ENCODE results near the gene ABCF2.

The ABCF2 gene

GRCh38 chr7:151232091-151232916 is 5.3 kb upstream of the ABCF2 start, which contains the start of gene CHPF2:
Gene CHPF2 (plus strand): TSS chr7:151232483. CDS start chr7:151234012, 1,529 bp downstream.
- Histone ChIP-seq H3K4me1 (ENCODE audit: control insufficient read depth, insufficient read depth, low read length, unreplicated experiment) (peaks cover 28% of the 10 kb centered on the region), H3K4me3 (ENCODE audit: low read depth, low read length) (peak within 1 kb of the TSS; percentile 83), H3K27me3 (ENCODE audit: insufficient read depth, low read length) (no peaks in the 10 kb centered on the region), H3K79me2 (ENCODE audit: control insufficient read depth, insufficient read depth, low read length, unreplicated experiment) (peaks cover 50% of the 10 kb centered on the region), H3K27ac (ENCODE audit: low read depth, low read length) (peak within 1 kb of the TSS; percentile 72), H3K36me3 (ENCODE audit: insufficient read depth, low read length) (peaks cover 7% of the 10 kb centered on the region; the same call in 1 of the 2 replicates), H2AFZ (ENCODE audit: low read length, unreplicated experiment) (peak within 1 kb of the TSS; percentile 34)

DNA sequence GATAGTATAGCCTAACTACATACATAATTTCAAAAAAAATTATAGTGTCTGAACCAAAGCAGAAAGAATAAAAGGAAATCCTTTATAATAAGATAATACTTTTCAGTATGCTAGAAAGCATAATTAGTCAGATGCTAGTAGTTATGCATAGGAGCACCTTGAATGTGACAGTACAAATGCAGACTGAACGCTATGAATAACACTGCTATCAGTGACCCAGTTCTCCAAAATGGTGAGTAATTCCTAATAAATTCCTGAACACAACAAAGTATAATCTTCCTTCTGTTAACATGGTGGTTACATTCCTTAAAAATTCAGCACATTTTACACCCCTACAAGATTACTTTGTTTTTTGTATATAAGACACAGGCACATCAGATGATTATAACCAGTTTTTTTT is 4.1 kb upstream of the ABCF2 start:
- H3K27me3 ChIP-seq (ENCODE audit: insufficient read depth, low read length), result no peaks in the 10 kb centered on the region
- peaks cover 3% of the 10 kb centered on the region; the same call in 1 of the 2 replicates for H3K36me3 ChIP-seq (ENCODE audit: insufficient read depth, low read length)
- peaks cover 45% of the 10 kb centered on the region for H3K79me2 ChIP-seq (ENCODE audit: control insufficient read depth, insufficient read depth, low read length, unreplicated experiment)
- peak overlapping the region; percentile 83; the same call in 1 of the 2 replicates for H3K4me3 ChIP-seq (ENCODE audit: low read depth, low read length)
- H3K27ac ChIP-seq (ENCODE audit: low read depth, low read length), result no peak overlapping the region
- H2AFZ ChIP-seq (ENCODE audit: low read length, unreplicated experiment), result peak overlapping the region; percentile 34
- peaks cover 30% of the 10 kb centered on the region for H3K4me1 ChIP-seq (ENCODE audit: control insufficient read depth, insufficient read depth, low read length, unreplicated experiment)

DNA sequence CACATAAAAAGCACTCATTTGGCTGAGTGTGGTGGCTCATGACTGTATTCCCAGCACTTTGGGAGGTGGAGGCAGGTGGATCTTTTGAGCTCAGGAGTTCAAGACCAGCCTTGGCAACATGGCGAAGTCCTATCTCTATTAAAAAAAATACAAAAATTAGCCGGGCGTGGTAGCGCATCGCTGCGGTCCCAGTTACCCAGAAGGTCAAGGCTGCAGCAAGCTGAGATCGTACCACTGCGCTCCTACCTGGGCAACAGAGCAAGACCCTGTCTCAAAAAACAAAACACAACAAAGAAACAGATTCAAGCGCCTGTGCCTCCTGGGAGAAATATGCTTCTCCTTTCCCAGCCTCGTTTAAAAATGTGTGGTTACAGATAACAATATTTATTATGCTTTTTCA is 2.2 kb upstream of the ABCF2 start:
- Histone ChIP-seq H3K4me1 (ENCODE audit: control insufficient read depth, insufficient read depth, low read length, unreplicated experiment) (peaks cover 41% of the 10 kb centered on the region), H3K36me3 (ENCODE audit: insufficient read depth, low read length) (peaks cover 7% of the 10 kb centered on the region; the same call in 1 of the 2 replicates), H3K27me3 (ENCODE audit: insufficient read depth, low read length) (no peaks in the 10 kb centered on the region), H3K79me2 (ENCODE audit: control insufficient read depth, insufficient read depth, low read length, unreplicated experiment) (peaks cover 44% of the 10 kb centered on the region), H2AFZ (ENCODE audit: low read length, unreplicated experiment) (no peak overlapping the region), H3K4me3 (ENCODE audit: low read depth, low read length) (no peak overlapping the region), H3K27ac (ENCODE audit: low read depth, low read length) (no peak overlapping the region)

DNA sequence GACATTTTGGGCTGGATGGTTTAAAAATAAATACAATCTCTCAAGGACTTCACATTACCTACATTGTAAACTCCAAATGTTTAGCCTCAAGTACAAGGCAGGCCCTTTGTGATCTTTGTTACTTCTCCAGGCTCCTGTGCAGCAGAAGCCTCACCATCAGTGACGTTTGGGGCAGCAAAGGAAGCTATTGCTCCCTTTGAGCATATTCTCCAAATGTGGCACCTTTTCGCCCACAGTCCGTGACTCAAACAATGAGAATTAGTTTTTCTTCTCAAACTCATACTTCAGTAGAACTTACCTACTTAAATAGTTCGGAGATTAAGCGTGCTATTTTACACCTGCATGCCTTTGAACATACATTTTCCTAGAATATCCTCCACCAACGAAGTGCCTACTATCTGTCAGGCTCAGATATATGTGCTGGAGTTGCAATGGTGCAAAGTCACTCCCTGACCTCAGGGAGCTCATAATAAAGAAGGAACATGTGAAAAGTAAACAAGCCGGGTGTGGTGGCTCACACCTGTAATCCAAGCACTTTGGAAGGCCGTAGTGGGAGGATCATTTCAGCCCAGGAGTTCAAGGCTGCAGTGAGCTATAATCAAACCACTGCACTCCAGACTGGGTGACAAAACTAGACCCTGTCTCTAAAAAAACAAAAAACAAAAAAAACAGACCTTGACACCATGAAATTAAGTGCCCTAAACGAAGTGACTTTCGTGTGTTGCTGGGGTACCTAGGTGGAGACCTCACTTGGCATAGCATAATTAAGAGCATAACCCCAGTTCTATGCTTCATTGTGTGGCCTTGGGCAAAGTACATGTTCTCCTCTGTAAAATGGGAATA is 1.2 kb upstream of the ABCF2 start:
- peaks cover 32% of the 10 kb centered on the region for H3K4me1 ChIP-seq (ENCODE audit: control insufficient read depth, insufficient read depth, low read length, unreplicated experiment)
- peaks cover 34% of the 10 kb centered on the region for H3K79me2 ChIP-seq (ENCODE audit: control insufficient read depth, insufficient read depth, low read length, unreplicated experiment)
- H3K4me3 ChIP-seq (ENCODE audit: low read depth, low read length), result peak overlapping the region; percentile 91
- 0 out of 2 replicates have a peak overlapping the region, but pooled peaks have one; percentile 48 for H3K27ac ChIP-seq (ENCODE audit: low read depth, low read length)
- no peaks in the 10 kb centered on the region for H3K27me3 ChIP-seq (ENCODE audit: insufficient read depth, low read length)
- peaks cover 9% of the 10 kb centered on the region; the same call in 1 of the 2 replicates for H3K36me3 ChIP-seq (ENCODE audit: insufficient read depth, low read length)
- peak overlapping the region; percentile 79 for H2AFZ ChIP-seq (ENCODE audit: low read length, unreplicated experiment)

DNA sequence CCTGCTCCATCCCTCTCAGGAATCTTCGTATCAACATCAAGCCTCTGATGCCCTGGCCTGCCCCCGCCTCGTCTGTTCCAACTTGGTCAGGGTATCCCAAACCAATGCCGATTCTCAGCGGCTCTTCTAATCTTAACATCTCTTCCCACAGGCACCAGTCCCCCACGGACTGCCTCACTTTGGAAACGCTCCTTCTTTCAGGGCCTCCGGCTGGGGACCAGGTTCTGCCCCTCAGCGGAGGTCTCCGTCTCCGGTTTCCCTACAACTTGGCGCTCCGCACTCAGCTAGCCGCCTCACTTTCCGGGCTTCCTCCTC is 488 bp downstream of the ABCF2 start:
- H3K4me3 ChIP-seq (ENCODE audit: low read depth, low read length), result peak overlapping the region; percentile 91
- H3K27me3 ChIP-seq (ENCODE audit: insufficient read depth, low read length), result no peaks in the 10 kb centered on the region
- peaks cover 28% of the 10 kb centered on the region for H3K4me1 ChIP-seq (ENCODE audit: control insufficient read depth, insufficient read depth, low read length, unreplicated experiment)
- peaks cover 22% of the 10 kb centered on the region for H3K36me3 ChIP-seq (ENCODE audit: insufficient read depth, low read length)
- H2AFZ ChIP-seq (ENCODE audit: low read length, unreplicated experiment), result peak overlapping the region; percentile 81
- H3K79me2 ChIP-seq (ENCODE audit: control insufficient read depth, insufficient read depth, low read length, unreplicated experiment), result peaks cover 24% of the 10 kb centered on the region
- peak overlapping the region; percentile 41; the same call in 1 of the 2 replicates for H3K27ac ChIP-seq (ENCODE audit: low read depth, low read length)

GRCh38 chr7:151225948-151226510 is 976 bp downstream of the ABCF2 start:
- H2AFZ ChIP-seq (ENCODE audit: low read length, unreplicated experiment), result peak overlapping the region; percentile 81
- peaks cover 23% of the 10 kb centered on the region for H3K4me1 ChIP-seq (ENCODE audit: control insufficient read depth, insufficient read depth, low read length, unreplicated experiment)
- no peaks in the 10 kb centered on the region for H3K27me3 ChIP-seq (ENCODE audit: insufficient read depth, low read length)
- peak overlapping the region; percentile 41; the same call in 1 of the 2 replicates for H3K27ac ChIP-seq (ENCODE audit: low read depth, low read length)
- H3K79me2 ChIP-seq (ENCODE audit: control insufficient read depth, insufficient read depth, low read length, unreplicated experiment), result peaks cover 24% of the 10 kb centered on the region
- H3K4me3 ChIP-seq (ENCODE audit: low read depth, low read length), result peak overlapping the region; percentile 91
- H3K36me3 ChIP-seq (ENCODE audit: insufficient read depth, low read length), result peaks cover 22% of the 10 kb centered on the region

DNA sequence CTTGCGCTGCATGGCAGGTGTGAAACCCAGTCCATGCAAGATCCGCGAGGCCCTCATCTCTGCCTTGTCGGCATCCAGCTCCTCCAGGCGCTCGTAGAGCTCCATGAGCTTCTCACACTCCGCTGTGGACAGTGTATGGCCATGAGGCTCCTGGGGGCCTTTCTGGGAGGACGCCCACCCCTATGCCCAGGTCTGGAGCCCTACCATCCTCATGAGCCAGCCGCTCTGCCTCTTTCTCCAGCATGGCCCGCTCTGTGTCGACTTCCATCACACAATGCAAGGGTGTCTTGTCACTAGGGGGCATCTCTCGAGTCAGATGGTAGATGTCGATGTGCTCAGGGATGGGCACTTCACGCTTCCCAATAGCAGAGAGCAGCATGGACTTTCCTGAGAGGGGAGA is 3.3 kb downstream of the ABCF2 start:
- Histone ChIP-seq H2AFZ (ENCODE audit: low read length, unreplicated experiment) (no peak overlapping the region), H3K27ac (ENCODE audit: low read depth, low read length) (no peak overlapping the region), H3K79me2 (ENCODE audit: control insufficient read depth, insufficient read depth, low read length, unreplicated experiment) (peaks cover 24% of the 10 kb centered on the region), H3K27me3 (ENCODE audit: insufficient read depth, low read length) (no peaks in the 10 kb centered on the region), H3K4me1 (ENCODE audit: control insufficient read depth, insufficient read depth, low read length, unreplicated experiment) (peaks cover 22% of the 10 kb centered on the region), H3K4me3 (ENCODE audit: low read depth, low read length) (no peak overlapping the region), H3K36me3 (ENCODE audit: insufficient read depth, low read length) (peaks cover 31% of the 10 kb centered on the region)

DNA sequence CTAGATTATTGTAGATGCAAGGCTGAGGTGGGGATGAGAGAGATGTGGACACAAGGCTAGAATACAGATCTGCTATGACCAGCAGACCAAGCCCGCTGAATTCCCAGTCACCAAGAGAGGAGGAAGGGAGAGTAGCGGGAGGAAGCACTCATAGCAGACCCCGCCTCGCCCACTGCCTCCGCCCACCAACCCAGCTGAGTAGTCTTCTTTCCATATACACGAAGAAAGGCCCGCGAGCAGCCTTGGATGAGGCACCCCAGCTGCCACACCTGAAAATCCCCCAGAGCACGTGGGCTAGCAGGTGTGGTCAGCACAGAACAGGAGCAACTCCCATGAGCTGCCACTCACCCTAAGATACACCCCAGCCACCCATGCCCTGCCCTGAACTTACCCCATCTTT is 8.8 kb downstream of the ABCF2 start:
- no peak overlapping the region for H2AFZ ChIP-seq (ENCODE audit: low read length, unreplicated experiment)
- H3K4me1 ChIP-seq (ENCODE audit: control insufficient read depth, insufficient read depth, low read length, unreplicated experiment), result no peaks in the 10 kb centered on the region
- no peaks in the 10 kb centered on the region for H3K27me3 ChIP-seq (ENCODE audit: insufficient read depth, low read length)
- H3K79me2 ChIP-seq (ENCODE audit: control insufficient read depth, insufficient read depth, low read length, unreplicated experiment), result no peaks in the 10 kb centered on the region
- no peak overlapping the region for H3K4me3 ChIP-seq (ENCODE audit: low read depth, low read length)
- peaks cover 43% of the 10 kb centered on the region for H3K36me3 ChIP-seq (ENCODE audit: insufficient read depth, low read length)
- no peak overlapping the region for H3K27ac ChIP-seq (ENCODE audit: low read depth, low read length)

- H3K36me3 ChIP-seq (ENCODE audit: insufficient read depth, low read length), result peaks cover 29% of the 10 kb centered on the region; the same call in 1 of the 2 replicates
- no peaks in the 10 kb centered on the region for H3K4me1 ChIP-seq (ENCODE audit: control insufficient read depth, insufficient read depth, low read length, unreplicated experiment)
- H3K27ac ChIP-seq (ENCODE audit: low read depth, low read length), result no peak overlapping the region
- no peak overlapping the region for H3K4me3 ChIP-seq (ENCODE audit: low read depth, low read length)
- no peaks in the 10 kb centered on the region for H3K79me2 ChIP-seq (ENCODE audit: control insufficient read depth, insufficient read depth, low read length, unreplicated experiment)
- no peaks in the 10 kb centered on the region for H3K27me3 ChIP-seq (ENCODE audit: insufficient read depth, low read length)
- H2AFZ ChIP-seq (ENCODE audit: low read length, unreplicated experiment), result no peak overlapping the region
Measured at GRCh38 chr7:151215396-151215795, 11.6 kb downstream of the ABCF2 start.

DNA sequence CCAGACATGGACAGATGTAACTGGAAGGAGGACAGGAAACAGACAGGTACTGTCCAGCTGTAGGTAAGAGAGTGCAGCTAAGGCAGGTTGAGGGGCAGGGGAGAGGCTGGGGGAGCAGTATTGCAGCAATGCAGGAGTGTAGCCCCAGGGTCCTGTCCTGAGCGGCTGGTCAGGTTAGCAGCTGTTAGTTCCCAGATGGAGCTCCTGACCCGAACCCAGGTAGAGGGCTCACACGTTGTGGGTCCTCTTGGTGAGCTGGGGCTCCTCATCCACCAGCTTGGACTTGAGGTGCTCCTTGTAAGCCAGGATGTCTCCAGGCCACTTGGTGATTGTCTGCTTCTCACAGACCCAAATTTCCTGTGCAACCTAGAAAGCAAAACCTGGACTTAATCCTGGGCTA is 13.2 kb downstream of the ABCF2 start:
- Histone ChIP-seq H3K4me1 (ENCODE audit: control insufficient read depth, insufficient read depth, low read length, unreplicated experiment) (no peaks in the 10 kb centered on the region), H3K27ac (ENCODE audit: low read depth, low read length) (no peak overlapping the region), H3K79me2 (ENCODE audit: control insufficient read depth, insufficient read depth, low read length, unreplicated experiment) (no peaks in the 10 kb centered on the region), H2AFZ (ENCODE audit: low read length, unreplicated experiment) (no peak overlapping the region), H3K27me3 (ENCODE audit: insufficient read depth, low read length) (no peaks in the 10 kb centered on the region), H3K4me3 (ENCODE audit: low read depth, low read length) (no peak overlapping the region), H3K36me3 (ENCODE audit: insufficient read depth, low read length) (peaks cover 24% of the 10 kb centered on the region; the same call in 1 of the 2 replicates)

All from ACC112 (cell line).